IPS DF 4.7 (cell line): Measurements from ENCODE around the gene SPECC1L.

Source experiments
- DNase-seq: peaks from one replicate; pipeline ENCODE4 v3.0.0-alpha.2; 2013; ENCODE audit warnings: low spot score; ENCODE audit errors: extremely low read depth

Gene SPECC1L

GRCh38 chr22:24441406-24442351, 171.0 kb downstream of the SPECC1L start:
- DNase-seq: no peak

- DNase-seq: no peak
Measured at GRCh38 chr22:24442352-24442744, 171.7 kb downstream of the SPECC1L start.

GRCh38 chr22:24443668-24444067, 173.0 kb downstream of the SPECC1L start:
- no peak for DNase-seq

- no peak for DNase-seq
Measured at GRCh38 chr22:24444251-24444650, 173.6 kb downstream of the SPECC1L start.

GRCh38 chr22:24444729-24445466, 174.3 kb downstream of the SPECC1L start:
- DNase-seq: no peak

- no peak for DNase-seq
Measured at GRCh38 chr22:24445481-24446259, 175.0 kb downstream of the SPECC1L start.

- DNase-seq: no peak
Measured at GRCh38 chr22:24446260-24446611, 175.6 kb downstream of the SPECC1L start.

- no peak for DNase-seq
Measured at GRCh38 chr22:24450610-24451009, 180.0 kb downstream of the SPECC1L start.

- DNase-seq: no peak
Measured at GRCh38 chr22:24451162-24451561, 180.5 kb downstream of the SPECC1L start.

GRCh38 chr22:24453853-24454252, 183.2 kb downstream of the SPECC1L start:
- no peak for DNase-seq

- no peak for DNase-seq
Measured at GRCh38 chr22:24455039-24455438, 184.4 kb downstream of the SPECC1L start.

GRCh38 chr22:24455751-24456426, 185.3 kb downstream of the SPECC1L start:
- DNase-seq: no peak

GRCh38 chr22:24457894-24458420, 187.3 kb downstream of the SPECC1L start:
- DNase-seq: no peak

- DNase-seq: no peak
Measured at GRCh38 chr22:24459911-24460310, 189.3 kb downstream of the SPECC1L start.

- DNase-seq: no peak
Measured at GRCh38 chr22:24460418-24461089, 189.9 kb downstream of the SPECC1L start.

GRCh38 chr22:24463071-24463760, 192.6 kb downstream of the SPECC1L start:
- no peak for DNase-seq

- DNase-seq: no peak
Measured at GRCh38 chr22:24465566-24465965, 194.9 kb downstream of the SPECC1L start.

- no peak for DNase-seq
Measured at GRCh38 chr22:24465975-24466374, 195.3 kb downstream of the SPECC1L start.

- DNase-seq: no peak
Measured at GRCh38 chr22:24466716-24467328, 196.2 kb downstream of the SPECC1L start.
